Vagina (tissue), 2 donors: ENCODE measurements around the gene SAT1.
A peak's percentile ranks its signal among the peaks of the same experiment; 100 is the strongest.

Experiments used
- CTCF ChIP-seq, 3 experiments: fragments of 450-650 bp in 2 of 3; fragments of 200-600 bp in 1 of 3; sonication (generic) in 1 of 3; IDR thresholded peaks; one replicate each; pipeline ENCODE4 v1.5.1; 2017 to 2019; ENCODE audit warnings: antibody characterized with exemption in 3 of 3, mild to moderate bottlenecking in 2 of 3, moderate library complexity in 2 of 3
- POLR2AphosphoS5 ChIP-seq, 2 donors: sonication (generic); formaldehyde crosslinking; IDR thresholded peaks; one replicate each; pipeline ENCODE4 v1.9.0; 2017; ENCODE audit warnings: antibody characterized with exemption in 2 of 2, mild to moderate bottlenecking in 2 of 2, low read depth in 1 of 2; ENCODE audit not compliant: insufficient read depth in 1 of 2

GRCh38 chrX:23756165-23756564 is 26.8 kb upstream of the SAT1 start:
- TF ChIP-seq POLR2AphosphoS5 (IDR thresholded peaks at IDR 0.05; ENCODE audit: insufficient read depth in 1 of 2, low read depth in 1 of 2) (no peak), CTCF (IDR thresholded peaks at IDR 0.05) (peak in 1 of 3 experiments; percentile 19)
